ENCODE results near the gene SORCS3.

DNA sequence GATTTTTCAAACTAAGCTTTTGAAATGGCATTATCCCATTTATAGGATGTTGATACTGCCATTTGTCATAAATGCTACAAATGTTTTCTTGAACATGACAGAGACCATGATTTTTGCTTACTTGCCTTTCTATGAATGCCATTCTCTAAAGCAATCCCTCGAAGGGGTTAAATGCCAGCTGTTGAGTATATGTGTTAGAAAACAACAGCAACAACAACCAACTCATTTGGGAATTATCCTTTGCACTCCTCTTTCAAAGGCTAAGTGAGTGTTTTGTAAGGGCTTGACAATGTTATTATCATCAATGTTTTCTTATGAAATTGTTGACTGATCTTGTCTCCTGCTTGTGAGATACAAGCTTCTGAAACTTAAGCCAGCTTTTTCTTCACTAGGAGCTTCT is 529.4 kb downstream of the SORCS3 start:
- TF ChIP-seq, protein P1, sequence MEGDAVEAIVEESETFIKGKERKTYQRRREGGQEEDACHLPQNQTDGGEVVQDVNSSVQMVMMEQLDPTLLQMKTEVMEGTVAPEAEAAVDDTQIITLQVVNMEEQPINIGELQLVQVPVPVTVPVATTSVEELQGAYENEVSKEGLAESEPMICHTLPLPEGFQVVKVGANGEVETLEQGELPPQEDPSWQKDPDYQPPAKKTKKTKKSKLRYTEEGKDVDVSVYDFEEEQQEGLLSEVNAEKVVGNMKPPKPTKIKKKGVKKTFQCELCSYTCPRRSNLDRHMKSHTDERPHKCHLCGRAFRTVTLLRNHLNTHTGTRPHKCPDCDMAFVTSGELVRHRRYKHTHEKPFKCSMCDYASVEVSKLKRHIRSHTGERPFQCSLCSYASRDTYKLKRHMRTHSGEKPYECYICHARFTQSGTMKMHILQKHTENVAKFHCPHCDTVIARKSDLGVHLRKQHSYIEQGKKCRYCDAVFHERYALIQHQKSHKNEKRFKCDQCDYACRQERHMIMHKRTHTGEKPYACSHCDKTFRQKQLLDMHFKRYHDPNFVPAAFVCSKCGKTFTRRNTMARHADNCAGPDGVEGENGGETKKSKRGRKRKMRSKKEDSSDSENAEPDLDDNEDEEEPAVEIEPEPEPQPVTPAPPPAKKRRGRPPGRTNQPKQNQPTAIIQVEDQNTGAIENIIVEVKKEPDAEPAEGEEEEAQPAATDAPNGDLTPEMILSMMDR (IDR thresholded peaks at IDR 0.05; ENCODE audit: insufficient read depth, low read length) = no peak
- TF ChIP-seq GABPA (IDR thresholded peaks at IDR 0.05; ENCODE audit: low read depth) (no peak), POLR2AphosphoS5 (IDR thresholded peaks at IDR 0.05; ENCODE audit: low read depth) (no peak)
- TF ChIP-seq, protein P2, sequence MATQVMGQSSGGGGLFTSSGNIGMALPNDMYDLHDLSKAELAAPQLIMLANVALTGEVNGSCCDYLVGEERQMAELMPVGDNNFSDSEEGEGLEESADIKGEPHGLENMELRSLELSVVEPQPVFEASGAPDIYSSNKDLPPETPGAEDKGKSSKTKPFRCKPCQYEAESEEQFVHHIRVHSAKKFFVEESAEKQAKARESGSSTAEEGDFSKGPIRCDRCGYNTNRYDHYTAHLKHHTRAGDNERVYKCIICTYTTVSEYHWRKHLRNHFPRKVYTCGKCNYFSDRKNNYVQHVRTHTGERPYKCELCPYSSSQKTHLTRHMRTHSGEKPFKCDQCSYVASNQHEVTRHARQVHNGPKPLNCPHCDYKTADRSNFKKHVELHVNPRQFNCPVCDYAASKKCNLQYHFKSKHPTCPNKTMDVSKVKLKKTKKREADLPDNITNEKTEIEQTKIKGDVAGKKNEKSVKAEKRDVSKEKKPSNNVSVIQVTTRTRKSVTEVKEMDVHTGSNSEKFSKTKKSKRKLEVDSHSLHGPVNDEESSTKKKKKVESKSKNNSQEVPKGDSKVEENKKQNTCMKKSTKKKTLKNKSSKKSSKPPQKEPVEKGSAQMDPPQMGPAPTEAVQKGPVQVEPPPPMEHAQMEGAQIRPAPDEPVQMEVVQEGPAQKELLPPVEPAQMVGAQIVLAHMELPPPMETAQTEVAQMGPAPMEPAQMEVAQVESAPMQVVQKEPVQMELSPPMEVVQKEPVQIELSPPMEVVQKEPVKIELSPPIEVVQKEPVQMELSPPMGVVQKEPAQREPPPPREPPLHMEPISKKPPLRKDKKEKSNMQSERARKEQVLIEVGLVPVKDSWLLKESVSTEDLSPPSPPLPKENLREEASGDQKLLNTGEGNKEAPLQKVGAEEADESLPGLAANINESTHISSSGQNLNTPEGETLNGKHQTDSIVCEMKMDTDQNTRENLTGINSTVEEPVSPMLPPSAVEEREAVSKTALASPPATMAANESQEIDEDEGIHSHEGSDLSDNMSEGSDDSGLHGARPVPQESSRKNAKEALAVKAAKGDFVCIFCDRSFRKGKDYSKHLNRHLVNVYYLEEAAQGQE (IDR thresholded peaks at IDR 0.05; ENCODE audit: insufficient replicate concordance, low read depth) = no peak

Measured in HL-60 (cell line).